PC-9 (cell line): ENCODE measurements around the gene NINJ2. TPM values are rescaled to one million over a fixed set of nuclear protein-coding genes. Genes with fewer than 3 reads are reported as not detected.
A peak's percentile ranks its signal among the peaks of the same experiment; 100 is the strongest.

Experiments used
- BruUV-seq: library from RNA; stranded (reverse); fragments of 400-500 nt; replicated peaks from 2 replicates; lab custom pipeline; 2021; lab: Mats Ljungman, UMichigan
- CTCF ChIA-PET: fragments of 300-600 bp; sonication (Branson Sonifier 250); formaldehyde crosslinking; loops from one replicate; lab custom pipeline; 2022; ENCODE audit warnings: antibody characterized with exemption; lab: Charles Lee
- POLR2A ChIA-PET: fragments of 300-600 bp; sonication (Branson Sonifier 250); formaldehyde crosslinking; loops from one replicate; lab custom pipeline; 2022; ENCODE audit warnings: antibody characterized with exemption; ENCODE audit not compliant: unreplicated experiment; lab: Charles Lee
- DNase-seq, 2 experiments: peaks; one replicate each; pipeline versions ENCODE4 v3.0.0 to v3.0.0-alpha.2; 2015 to 2022; ENCODE audit warnings: mixed read lengths in 1 of 2
- H2AFZ ChIP-seq: fragments of 200-600 bp; sonication (generic); 2 replicates; pipeline ENCODE4 v1.8.1; 2017; ENCODE audit warnings: antibody characterized with exemption
- H3F3A ChIP-seq: fragments of 200-600 bp; sonication (generic); 2 replicates; pipeline ENCODE4 v1.8.1; 2017; ENCODE audit warnings: antibody characterized with exemption, mild to moderate bottlenecking, low read depth; ENCODE audit not compliant: insufficient read depth
- H3K27ac ChIP-seq: fragments of 200-600 bp; sonication (generic); 2 replicates; pipeline ENCODE4 v1.6.1; 2016; ENCODE audit warnings: mixed run types
- H3K27me3 ChIP-seq: fragments of 200-600 bp; sonication (generic); 2 replicates; pipeline ENCODE4 v1.6.1; 2016; ENCODE audit warnings: low read depth, mixed run types; ENCODE audit not compliant: insufficient read depth
- H3K36me3 ChIP-seq: fragments of 200-600 bp; sonication (generic); 2 replicates; pipeline ENCODE4 v1.6.1; 2016; ENCODE audit warnings: low read depth, mixed run types
- H3K4me1 ChIP-seq: fragments of 200-600 bp; sonication (generic); replicated peaks from 2 replicates; pipeline ENCODE4 v1.6.1; 2016; ENCODE audit warnings: mixed run types; ENCODE audit not compliant: insufficient read depth
- H3K4me2 ChIP-seq: fragments of 200-600 bp; sonication (generic); 2 replicates; pipeline ENCODE4 v1.6.1; 2017; ENCODE audit warnings: mixed run types
- H3K4me3 ChIP-seq: fragments of 200-600 bp; sonication (generic); 2 replicates; pipeline ENCODE4 v1.6.1; 2016; ENCODE audit warnings: mixed run types
- H3K79me2 ChIP-seq: fragments of 200-600 bp; sonication (generic); 2 replicates; pipeline ENCODE4 v1.6.1; 2017; ENCODE audit warnings: low read depth, mixed run types
- H3K9me2 ChIP-seq: fragments of 200-600 bp; sonication (generic); 2 replicates; pipeline ENCODE4 v1.8.1; 2017; ENCODE audit warnings: mild to moderate bottlenecking; ENCODE audit not compliant: insufficient read depth
- H3K9me3 ChIP-seq: fragments of 200-600 bp; sonication (generic); 2 replicates; pipeline ENCODE4 v1.8.1; 2016; ENCODE audit warnings: low read depth; ENCODE audit not compliant: insufficient read depth
- H4K20me1 ChIP-seq: fragments of 200-600 bp; sonication (generic); 2 replicates; pipeline ENCODE4 v1.8.1; 2017; ENCODE audit not compliant: insufficient read depth
- EZH2 ChIP-seq: fragments of 200-600 bp; sonication (generic); IDR thresholded peaks from 2 replicates; pipeline ENCODE4 v1.8.0; 2017; ENCODE audit warnings: antibody characterized with exemption, low read depth
- intact Hi-C: fragments of 100-400 bp; cut with micrococcal nuclease; formaldehyde crosslinking; loops from one replicate; pipeline ENCODE4 v1.10.0; 2022; ENCODE audit not compliant: unreplicated experiment
- total RNA-seq: library from RNA; stranded (reverse); gene quantifications from 2 replicates; pipeline ENCODE4 v1.2.3, GENCODE V29; 2021
- TF ChIP-seq, protein P1 (sequence below): fragments of 200-600 bp; sonication (generic); conservative IDR thresholded peaks from 2 replicates; pipeline ENCODE4 v1.6.1; 2017; ENCODE audit warnings: mixed run types, antibody characterized with exemption, mild to moderate bottlenecking, moderate library complexity

The NINJ2 gene
- total RNA-seq, 1 experiment from 2014 or later, result 19.3 TPM

DNA sequence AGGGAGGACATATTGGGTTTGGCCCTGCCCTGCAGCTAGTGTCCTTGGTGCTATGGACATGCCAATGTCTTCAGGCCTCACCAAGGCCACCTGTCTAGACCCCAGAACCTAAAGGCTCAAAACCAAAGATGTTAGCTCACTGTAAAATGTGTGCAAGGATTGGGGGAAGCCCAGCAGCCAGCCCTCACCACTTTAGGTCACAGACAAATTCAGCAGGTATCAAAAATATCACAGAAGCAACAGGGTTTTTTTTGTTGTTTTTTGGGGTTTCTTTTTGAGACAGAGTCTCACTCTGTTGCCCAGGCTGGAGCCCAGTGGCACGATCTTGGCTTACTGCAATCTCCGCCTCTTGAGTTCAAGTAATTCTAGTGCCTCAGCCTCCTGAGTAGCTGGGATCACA is 29.0 kb upstream of the NINJ2 start:
- H3K79me2 ChIP-seq, result no peaks in the 10 kb centered on the region
- intact Hi-C loops, result no loop called here
- H4K20me1 ChIP-seq, result no peaks in the 10 kb centered on the region
- no peak for DNase-seq
- no peak overlapping the region for H3K4me3 ChIP-seq
- ChIA-PET CTCF (no interaction called here), POLR2A (interaction anchor here (0.6 kb wide), 1 partner anchor 154 kb away, joined by 6 read pairs; no protein-coding TSS in a partner anchor)
- no peaks in the 10 kb centered on the region for H3K4me1 ChIP-seq
- H3K9me3 ChIP-seq, result peaks cover 3% of the 10 kb centered on the region; the same call in 1 of the 2 replicates
- no peaks in the 10 kb centered on the region for H3K36me3 ChIP-seq
- no peak for TF ChIP-seq EZH2
- TF ChIP-seq, protein P1, sequence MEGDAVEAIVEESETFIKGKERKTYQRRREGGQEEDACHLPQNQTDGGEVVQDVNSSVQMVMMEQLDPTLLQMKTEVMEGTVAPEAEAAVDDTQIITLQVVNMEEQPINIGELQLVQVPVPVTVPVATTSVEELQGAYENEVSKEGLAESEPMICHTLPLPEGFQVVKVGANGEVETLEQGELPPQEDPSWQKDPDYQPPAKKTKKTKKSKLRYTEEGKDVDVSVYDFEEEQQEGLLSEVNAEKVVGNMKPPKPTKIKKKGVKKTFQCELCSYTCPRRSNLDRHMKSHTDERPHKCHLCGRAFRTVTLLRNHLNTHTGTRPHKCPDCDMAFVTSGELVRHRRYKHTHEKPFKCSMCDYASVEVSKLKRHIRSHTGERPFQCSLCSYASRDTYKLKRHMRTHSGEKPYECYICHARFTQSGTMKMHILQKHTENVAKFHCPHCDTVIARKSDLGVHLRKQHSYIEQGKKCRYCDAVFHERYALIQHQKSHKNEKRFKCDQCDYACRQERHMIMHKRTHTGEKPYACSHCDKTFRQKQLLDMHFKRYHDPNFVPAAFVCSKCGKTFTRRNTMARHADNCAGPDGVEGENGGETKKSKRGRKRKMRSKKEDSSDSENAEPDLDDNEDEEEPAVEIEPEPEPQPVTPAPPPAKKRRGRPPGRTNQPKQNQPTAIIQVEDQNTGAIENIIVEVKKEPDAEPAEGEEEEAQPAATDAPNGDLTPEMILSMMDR, result no peak
- H3F3A ChIP-seq, result no peaks in the 10 kb centered on the region
- H3K27me3 ChIP-seq, result no peaks in the 10 kb centered on the region
- H2AFZ ChIP-seq, result no peak overlapping the region
- H3K9me2 ChIP-seq, result no peaks in the 10 kb centered on the region
- H3K4me2 ChIP-seq, result no peak overlapping the region
- no peak overlapping the region for H3K27ac ChIP-seq
- BruUV-seq, result no TSS peak

DNA sequence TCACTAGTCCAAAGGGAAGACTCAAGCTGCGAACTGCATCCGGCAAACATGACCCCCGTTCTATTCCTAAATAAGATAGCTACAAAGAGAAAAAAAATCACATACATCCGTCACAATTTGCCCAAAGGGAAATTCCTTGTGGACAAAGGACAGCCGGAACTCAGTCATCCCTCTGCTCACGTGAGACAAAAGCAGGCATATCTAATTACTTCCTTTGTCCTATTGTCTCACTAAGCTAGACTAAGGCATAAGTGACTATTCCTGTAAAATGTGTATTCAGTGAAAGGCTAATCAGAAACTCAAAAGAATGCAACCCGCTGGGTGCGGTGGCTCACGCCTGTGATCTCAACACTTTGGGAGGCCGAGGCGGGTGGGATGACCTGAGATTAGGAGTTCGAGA is 27.2 kb upstream of the NINJ2 start:
- Histone ChIP-seq H4K20me1 (no peaks in the 10 kb centered on the region), H3K9me3 (no peaks in the 10 kb centered on the region), H3K4me1 (no peaks in the 10 kb centered on the region), H3K4me3 (no peak overlapping the region), H3K9me2 (no peaks in the 10 kb centered on the region), H3K79me2 (no peaks in the 10 kb centered on the region), H3K36me3 (no peaks in the 10 kb centered on the region), H3K27ac (no peak overlapping the region), H3K27me3 (no peaks in the 10 kb centered on the region), H3K4me2 (no peak overlapping the region), H2AFZ (no peak overlapping the region), H3F3A (no peaks in the 10 kb centered on the region)
- no peak for TF ChIP-seq EZH2
- TF ChIP-seq, protein P1, result no peak
- POLR2A ChIA-PET, result interaction anchor here (0.7 kb wide), 1 partner anchor 8 kb away, joined by 4 read pairs; no protein-coding TSS in a partner anchor
- intact Hi-C loops, result no loop called here
- no peak for DNase-seq
- CTCF ChIA-PET, result interaction anchor here (0.6 kb wide), 1 partner anchor 123 kb away, joined by 3 read pairs; no protein-coding TSS in a partner anchor
- BruUV-seq, result no TSS peak

DNA sequence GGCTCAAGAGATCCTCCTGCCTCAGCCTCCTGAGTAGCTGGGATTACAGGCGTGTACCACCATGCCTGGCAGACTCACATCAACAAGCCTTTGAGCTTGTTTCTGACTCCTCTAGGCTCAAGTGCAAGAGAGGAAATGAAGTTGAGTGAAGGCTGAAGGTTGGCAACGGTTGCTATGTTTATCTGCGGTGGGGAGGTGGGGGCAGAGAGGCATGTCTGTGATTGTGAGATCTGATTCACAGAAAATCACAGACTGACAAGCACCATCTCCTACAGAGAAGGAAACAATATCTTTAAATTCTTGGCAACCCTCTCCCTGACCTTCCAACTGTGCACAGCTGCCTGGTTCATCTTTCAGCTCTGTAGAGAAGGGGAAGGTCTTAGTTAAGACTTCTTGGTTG is 22.1 kb upstream of the NINJ2 start:
- Histone ChIP-seq H3K4me1 (no peaks in the 10 kb centered on the region), H3K79me2 (no peaks in the 10 kb centered on the region), H3K4me3 (no peak overlapping the region), H3K36me3 (no peaks in the 10 kb centered on the region), H2AFZ (no peak overlapping the region), H3K27me3 (no peaks in the 10 kb centered on the region), H3K4me2 (no peak overlapping the region), H4K20me1 (no peaks in the 10 kb centered on the region), H3K9me2 (no peaks in the 10 kb centered on the region; the same call in 1 of the 2 replicates), H3K9me3 (no peaks in the 10 kb centered on the region), H3F3A (no peaks in the 10 kb centered on the region), H3K27ac (no peak overlapping the region)
- intact Hi-C loops, result no loop called here
- ChIA-PET POLR2A (interaction anchor here (0.5 to 0.6 kb wide), 2 partner anchors 66 to 296 kb away, joined by 4 to 6 read pairs; partner anchors contain the start of gene KDM5A), CTCF (no interaction called here)
- TF ChIP-seq, protein P1, result no peak
- TF ChIP-seq EZH2, result no peak
- no TSS peak for BruUV-seq
- peak in 1 of 2 experiments; percentile 44 for DNase-seq
